Nephron progenitor cell (in vitro differentiated cells): ENCODE results near the gene TPSB2.

ENCODE experiments used
- DNase-seq: peaks from one replicate; pipeline ENCODE4 v3.0.0; 2021
- H3K27ac Mint-ChIP-seq: 2 replicates; pipeline ENCODE4 v1.8.0; 2021; ENCODE audit warnings: mild to moderate bottlenecking, moderate library complexity, mixed read lengths
- H3K27me3 Mint-ChIP-seq: 2 replicates; pipeline ENCODE4 v1.8.0; 2021; ENCODE audit warnings: mild to moderate bottlenecking, low read depth, mixed read lengths; ENCODE audit not compliant: poor library complexity
- H3K36me3 Mint-ChIP-seq: 2 replicates; pipeline ENCODE4 v1.8.0; 2021; ENCODE audit warnings: low read depth, mixed read lengths
- H3K4me1 Mint-ChIP-seq: 2 replicates; pipeline ENCODE4 v1.8.0; 2021; ENCODE audit warnings: mixed read lengths
- H3K4me3 Mint-ChIP-seq: 2 replicates; pipeline ENCODE4 v1.8.0; 2021; ENCODE audit warnings: mild to moderate bottlenecking, moderate library complexity, mixed read lengths
- H3K9me3 Mint-ChIP-seq: 2 replicates; pipeline ENCODE4 v1.8.0; 2021; ENCODE audit warnings: mild to moderate bottlenecking, moderate library complexity, mixed read lengths
- CTCF ChIP-seq: fragments of 200-600 bp; sonication (generic); IDR thresholded peaks from 2 replicates; pipeline ENCODE4 v1.5.0; 2021; ENCODE audit warnings: antibody characterized with exemption

Gene TPSB2

DNA sequence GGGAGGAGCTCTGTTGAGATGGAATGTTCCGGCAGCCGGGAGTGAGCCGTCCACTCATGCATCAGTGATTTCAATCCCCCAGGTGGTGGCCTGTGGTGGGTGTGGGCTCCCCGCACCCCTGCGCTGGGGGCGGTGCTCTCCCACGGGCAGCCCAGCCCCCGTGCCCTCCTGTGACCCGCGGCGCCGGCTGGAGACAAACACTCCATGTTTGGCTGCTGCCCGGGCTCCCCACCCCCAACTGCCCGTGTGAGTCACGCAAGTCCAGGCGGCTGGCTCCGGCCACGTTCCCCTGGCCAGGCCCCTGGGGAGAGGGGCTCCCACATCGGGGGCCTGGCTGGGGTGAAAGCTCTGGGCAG, 47.7 kb downstream of the TPSB2 start:
- H3K4me1 Mint-ChIP-seq: peaks cover 19% of the 10 kb centered on the region
- H3K27me3 Mint-ChIP-seq: no peaks in the 10 kb centered on the region
- H3K27ac Mint-ChIP-seq: no peak overlapping the region
- no peak overlapping the region for H3K4me3 Mint-ChIP-seq
- no peaks in the 10 kb centered on the region for H3K36me3 Mint-ChIP-seq
- DNase-seq: peak; percentile 83
- no peaks in the 10 kb centered on the region for H3K9me3 Mint-ChIP-seq
- no peak for TF ChIP-seq CTCF

GRCh38 chr16:1181404-1182315, 48.3 kb downstream of the TPSB2 start:
- peaks cover 19% of the 10 kb centered on the region for H3K4me1 Mint-ChIP-seq
- H3K4me3 Mint-ChIP-seq: no peak overlapping the region
- H3K27me3 Mint-ChIP-seq: no peaks in the 10 kb centered on the region
- no peaks in the 10 kb centered on the region for H3K9me3 Mint-ChIP-seq
- no peaks in the 10 kb centered on the region for H3K36me3 Mint-ChIP-seq
- peak overlapping the region; percentile 69 for H3K27ac Mint-ChIP-seq
- no peak for TF ChIP-seq CTCF
- peak; percentile 58 for DNase-seq

DNA sequence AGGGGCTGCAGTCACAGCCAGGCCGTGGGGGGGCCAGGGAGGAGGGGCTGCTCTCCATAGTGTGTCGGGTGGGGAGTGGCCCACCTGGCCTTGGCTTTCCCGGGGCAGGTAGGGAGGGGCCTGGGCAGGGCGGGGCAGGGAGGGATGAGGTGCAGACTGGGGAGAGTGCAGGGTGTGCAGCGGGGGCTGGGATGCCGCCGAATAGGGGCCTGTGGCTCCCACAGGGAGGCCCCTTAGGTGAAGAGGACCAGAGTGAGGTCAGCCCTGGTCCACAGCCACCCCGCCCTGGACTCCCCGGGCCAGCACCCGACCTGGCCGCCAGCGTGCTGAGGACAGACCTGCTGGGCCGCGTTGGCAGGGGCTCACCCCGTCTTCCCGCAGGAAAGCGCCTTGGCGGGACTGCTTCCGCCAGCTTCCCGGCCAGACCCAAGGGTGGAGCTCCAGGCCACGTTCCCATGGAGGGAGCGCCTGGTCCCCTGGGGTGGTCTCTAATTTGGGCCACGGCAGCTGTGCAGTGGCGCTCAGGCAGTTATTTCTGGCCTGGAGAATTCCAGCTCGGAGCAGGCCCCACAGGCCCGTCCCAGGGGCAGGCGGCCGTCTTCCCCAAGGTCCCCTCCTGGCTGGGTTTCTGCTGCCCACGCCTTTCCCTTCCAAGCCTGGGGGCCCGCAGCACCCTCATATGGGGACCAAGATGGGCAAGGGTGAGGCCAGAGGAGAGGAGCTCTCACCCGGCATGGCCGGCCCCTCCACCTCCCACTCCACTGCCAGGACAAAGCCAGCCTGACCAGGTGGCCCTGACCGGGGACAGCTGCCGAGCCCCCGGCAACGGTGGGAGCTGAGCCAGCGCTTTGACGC, 49.2 kb downstream of the TPSB2 start:
- no peaks in the 10 kb centered on the region for H3K9me3 Mint-ChIP-seq
- no peak overlapping the region for H3K4me3 Mint-ChIP-seq
- no peak for DNase-seq
- H3K27me3 Mint-ChIP-seq: no peaks in the 10 kb centered on the region
- no peak overlapping the region for H3K27ac Mint-ChIP-seq
- H3K4me1 Mint-ChIP-seq: peaks cover 19% of the 10 kb centered on the region
- no peak for TF ChIP-seq CTCF
- H3K36me3 Mint-ChIP-seq: no peaks in the 10 kb centered on the region
